ENCODE results near the gene DMD. TPM values are rescaled to one million over a fixed set of nuclear protein-coding genes. Genes with fewer than 3 reads are reported as not detected.

The DMD gene
- total RNA-seq, 1 donor from 2014 or later: 4.0 TPM

GRCh38 chrX:32501606-32502005 is 709.7 kb downstream of the DMD start:
- DNase-seq (ENCODE audit: low read depth): no peak

- DNase-seq (ENCODE audit: low read depth): no peak
Observed at GRCh38 chrX:32496671-32497070, 714.7 kb downstream of the DMD start.

- DNase-seq (ENCODE audit: low read depth): no peak
Observed at GRCh38 chrX:32495855-32496254, 715.5 kb downstream of the DMD start.

GRCh38 chrX:32489125-32489524 is 722.2 kb downstream of the DMD start:
- DNase-seq (ENCODE audit: low read depth): no peak

- peak; percentile 2 for DNase-seq (ENCODE audit: low read depth)
Observed at GRCh38 chrX:32483534-32484136, 727.7 kb downstream of the DMD start.

- no peak for DNase-seq (ENCODE audit: low read depth)
Observed at GRCh38 chrX:32480019-32480418, 731.3 kb downstream of the DMD start.

GRCh38 chrX:32472364-32472763 is 739.0 kb downstream of the DMD start:
- DNase-seq (ENCODE audit: low read depth): no peak

- DNase-seq (ENCODE audit: low read depth): no peak
Observed at GRCh38 chrX:32455704-32456103, 755.6 kb downstream of the DMD start.

GRCh38 chrX:32451954-32452695 is 759.2 kb downstream of the DMD start:
- no peak for DNase-seq (ENCODE audit: low read depth)

GRCh38 chrX:32448945-32449344 is 762.4 kb downstream of the DMD start:
- no peak for DNase-seq (ENCODE audit: low read depth)

GRCh38 chrX:32448320-32448719 is 763.0 kb downstream of the DMD start:
- peak; percentile 9 for DNase-seq (ENCODE audit: low read depth)

- no peak for DNase-seq (ENCODE audit: low read depth)
Observed at GRCh38 chrX:32447640-32448039, 763.7 kb downstream of the DMD start.

- no peak for DNase-seq (ENCODE audit: low read depth)
Observed at GRCh38 chrX:32443841-32444240, 767.5 kb downstream of the DMD start.

GRCh38 chrX:32421266-32421665 is 790.1 kb downstream of the DMD start:
- no peak for DNase-seq (ENCODE audit: low read depth)

- no peak for DNase-seq (ENCODE audit: low read depth)
Observed at GRCh38 chrX:32408389-32408788, 803.0 kb downstream of the DMD start.

- DNase-seq (ENCODE audit: low read depth): no peak
Observed at GRCh38 chrX:32397562-32398216, 813.7 kb downstream of the DMD start.

- DNase-seq (ENCODE audit: low read depth): no peak
Observed at GRCh38 chrX:32395878-32396277, 815.5 kb downstream of the DMD start.

- DNase-seq (ENCODE audit: low read depth): no peak
Observed at GRCh38 chrX:32392655-32393054, 818.7 kb downstream of the DMD start.

- no peak for DNase-seq (ENCODE audit: low read depth)
Observed at GRCh38 chrX:32370456-32371205, 840.7 kb downstream of the DMD start.

GRCh38 chrX:32293962-32294700 is 917.2 kb downstream of the DMD start:
- no peak for DNase-seq (ENCODE audit: low read depth)

GRCh38 chrX:32289356-32289755 is 922.0 kb downstream of the DMD start:
- no peak for DNase-seq (ENCODE audit: low read depth)

- no peak for DNase-seq (ENCODE audit: low read depth)
Observed at GRCh38 chrX:32281853-32282252, 929.5 kb downstream of the DMD start.
